Colonic mucosa (tissue), 4 donors: ENCODE results near the gene HAO2. TPM values are rescaled to one million over a fixed set of nuclear protein-coding genes. Genes with fewer than 3 reads are reported as not detected.
"Not testable (repeated sequence)": the region's sequence is repeated elsewhere in the genome, so short reads cannot be mapped to it uniquely, and the experiment has no call there.

Experiments
- DNase-seq: peaks from one replicate; pipeline ENCODE4 v3.0.0-alpha.2; 2020
- H3K27ac ChIP-seq: fragments of 200-600 bp; one replicate; pipeline ENCODE4 v1.8.0; 2021
- H3K27me3 ChIP-seq: fragments of 200-600 bp; one replicate; pipeline ENCODE4 v1.8.0; 2021
- H3K36me3 ChIP-seq: fragments of 200-600 bp; one replicate; pipeline ENCODE4 v1.8.0; 2021
- H3K4me1 ChIP-seq: fragments of 200-600 bp; one replicate; pipeline ENCODE4 v1.8.0; 2021; ENCODE audit warnings: mild to moderate bottlenecking
- H3K4me3 ChIP-seq: fragments of 200-600 bp; one replicate; pipeline ENCODE4 v1.8.0; 2021
- H3K9ac ChIP-seq, 2 donors: one replicate each; pipeline ENCODE4 v1.7.0; 2013; ENCODE audit warnings: control low read depth in 2 of 2, low read depth in 2 of 2, low read length in 2 of 2
- H3K9me3 ChIP-seq: fragments of 200-600 bp; one replicate; pipeline ENCODE4 v1.8.0; 2021
- intact Hi-C: fragments of 100-400 bp; cut with DNase I; formaldehyde crosslinking; loops from one replicate; pipeline ENCODE4 v1.14.1; 2022
- total RNA-seq, 2 donors: library from RNA; stranded (reverse); fragmentation: NEBNext Ultra II Directional in 1 of 2; extraction: Animal tissue kit (Norgen Biotek cat#: 25700) in 1 of 2; gene quantifications; one replicate each; pipeline ENCODE4 v1.2.1, GENCODE V29; 2021
- TF ChIP-seq, protein P1 (sequence below): fragments of 200-600 bp; IDR thresholded peaks from one replicate; pipeline ENCODE4 v1.8.0; 2022; ENCODE audit warnings: antibody characterized with exemption, mild to moderate bottlenecking
- donor health status: healthy.
- donor health status: DM: no; HTN: no; CAD: no.
- donor health status: DM: no; HTN: no; CAD: no.

The HAO2 gene
- total RNA-seq, 2 donors from 2014 or later = not detected

DNA sequence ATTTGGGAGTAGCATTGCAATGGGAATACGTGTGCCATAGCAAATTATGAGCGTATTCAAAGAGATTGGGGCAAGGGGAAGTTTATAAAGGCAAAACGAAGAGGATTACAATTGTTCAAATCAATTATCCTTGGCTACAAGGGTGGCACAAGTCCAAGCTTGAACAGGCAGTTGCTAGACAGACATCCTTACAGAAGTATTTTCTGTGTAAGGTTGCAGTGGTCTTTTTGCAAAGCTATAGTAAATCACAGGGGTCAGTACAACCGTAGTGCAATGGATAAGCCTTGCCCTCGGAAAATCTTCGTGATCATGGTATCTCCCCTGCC, 37.4 kb upstream of the HAO2 start:
- Histone ChIP-seq H3K27me3 (no peaks in the 10 kb centered on the region), H3K4me1 (peaks cover 5% of the 10 kb centered on the region), H3K36me3 (no peaks in the 10 kb centered on the region), H3K9ac (no peak overlapping the region), H3K27ac (no peak overlapping the region), H3K9me3 (no peaks in the 10 kb centered on the region), H3K4me3 (no peak overlapping the region)
- TF ChIP-seq, protein P1, sequence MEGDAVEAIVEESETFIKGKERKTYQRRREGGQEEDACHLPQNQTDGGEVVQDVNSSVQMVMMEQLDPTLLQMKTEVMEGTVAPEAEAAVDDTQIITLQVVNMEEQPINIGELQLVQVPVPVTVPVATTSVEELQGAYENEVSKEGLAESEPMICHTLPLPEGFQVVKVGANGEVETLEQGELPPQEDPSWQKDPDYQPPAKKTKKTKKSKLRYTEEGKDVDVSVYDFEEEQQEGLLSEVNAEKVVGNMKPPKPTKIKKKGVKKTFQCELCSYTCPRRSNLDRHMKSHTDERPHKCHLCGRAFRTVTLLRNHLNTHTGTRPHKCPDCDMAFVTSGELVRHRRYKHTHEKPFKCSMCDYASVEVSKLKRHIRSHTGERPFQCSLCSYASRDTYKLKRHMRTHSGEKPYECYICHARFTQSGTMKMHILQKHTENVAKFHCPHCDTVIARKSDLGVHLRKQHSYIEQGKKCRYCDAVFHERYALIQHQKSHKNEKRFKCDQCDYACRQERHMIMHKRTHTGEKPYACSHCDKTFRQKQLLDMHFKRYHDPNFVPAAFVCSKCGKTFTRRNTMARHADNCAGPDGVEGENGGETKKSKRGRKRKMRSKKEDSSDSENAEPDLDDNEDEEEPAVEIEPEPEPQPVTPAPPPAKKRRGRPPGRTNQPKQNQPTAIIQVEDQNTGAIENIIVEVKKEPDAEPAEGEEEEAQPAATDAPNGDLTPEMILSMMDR = no peak
- no peak for DNase-seq
- intact Hi-C loops = no loop called here

DNA sequence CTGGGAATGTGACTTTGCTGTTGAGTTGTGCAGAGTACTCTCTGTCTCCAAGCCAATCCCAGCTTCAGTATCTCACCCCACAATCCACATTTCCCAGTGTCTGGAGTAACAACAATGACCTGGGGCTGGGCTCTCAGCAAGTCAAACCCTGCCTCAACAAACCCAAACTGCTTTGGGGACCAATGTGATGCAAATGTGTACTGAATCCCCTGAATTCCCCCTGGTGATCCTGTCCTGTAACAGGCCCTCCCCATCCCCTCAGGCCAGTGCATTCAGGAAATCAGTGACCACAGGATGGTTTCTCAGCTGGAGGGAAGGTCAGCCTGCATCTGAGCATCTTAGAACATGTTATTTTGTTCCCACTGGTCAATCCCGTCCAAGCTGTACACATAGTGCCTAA, 36.7 kb upstream of the HAO2 start:
- no peak for DNase-seq
- Histone ChIP-seq H3K4me3 (no peak overlapping the region), H3K27me3 (no peaks in the 10 kb centered on the region), H3K36me3 (no peaks in the 10 kb centered on the region), H3K9me3 (no peaks in the 10 kb centered on the region), H3K27ac (no peak overlapping the region), H3K4me1 (peaks cover 5% of the 10 kb centered on the region), H3K9ac (no peak overlapping the region)
- intact Hi-C loops = no loop called here
- TF ChIP-seq, protein P1 = no peak

GRCh38 chr1:119332622-119333021, 36.0 kb upstream of the HAO2 start:
- no peaks in the 10 kb centered on the region for H3K9me3 ChIP-seq
- TF ChIP-seq, protein P1 = no peak
- DNase-seq = no peak
- H3K9ac ChIP-seq = no peak overlapping the region
- intact Hi-C loops = no loop called here
- H3K4me3 ChIP-seq = no peak overlapping the region
- no peak overlapping the region for H3K27ac ChIP-seq
- no peaks in the 10 kb centered on the region for H3K27me3 ChIP-seq
- peaks cover 3% of the 10 kb centered on the region for H3K4me1 ChIP-seq
- no peaks in the 10 kb centered on the region for H3K36me3 ChIP-seq

GRCh38 chr1:119333163-119333896, 35.3 kb upstream of the HAO2 start:
- TF ChIP-seq, protein P1 = no peak
- Histone ChIP-seq H3K9me3 (no peaks in the 10 kb centered on the region), H3K36me3 (no peaks in the 10 kb centered on the region), H3K4me3 (no peak overlapping the region), H3K27me3 (no peaks in the 10 kb centered on the region), H3K27ac (no peak overlapping the region), H3K4me1 (no peaks in the 10 kb centered on the region), H3K9ac (no peak overlapping the region)
- DNase-seq = no peak
- intact Hi-C loops = no loop called here

DNA sequence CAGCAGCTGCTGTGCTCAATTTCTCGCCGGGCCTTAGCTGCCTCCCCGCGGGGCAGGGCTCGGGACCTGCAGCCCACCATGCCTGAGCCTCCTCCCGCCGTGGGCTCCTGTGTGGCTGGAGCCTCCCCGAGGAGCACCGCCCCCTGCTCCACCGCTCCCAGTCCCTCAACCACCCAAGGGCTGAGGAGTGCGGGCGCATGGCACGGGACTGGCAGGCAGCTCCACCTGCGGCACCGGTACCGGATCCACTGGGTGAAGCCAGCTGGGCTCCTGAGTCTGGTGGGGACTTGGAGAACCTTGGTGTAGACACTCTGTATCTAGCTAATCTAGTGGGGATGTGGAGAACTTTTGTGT, 34.7 kb upstream of the HAO2 start:
- DNase-seq, H3K27ac ChIP-seq, H3K36me3 ChIP-seq, H3K9ac ChIP-seq, H3K4me3 ChIP-seq, intact Hi-C loops, H3K27me3 ChIP-seq, H3K9me3 ChIP-seq, H3K4me1 ChIP-seq: not testable (repeated sequence)

DNA sequence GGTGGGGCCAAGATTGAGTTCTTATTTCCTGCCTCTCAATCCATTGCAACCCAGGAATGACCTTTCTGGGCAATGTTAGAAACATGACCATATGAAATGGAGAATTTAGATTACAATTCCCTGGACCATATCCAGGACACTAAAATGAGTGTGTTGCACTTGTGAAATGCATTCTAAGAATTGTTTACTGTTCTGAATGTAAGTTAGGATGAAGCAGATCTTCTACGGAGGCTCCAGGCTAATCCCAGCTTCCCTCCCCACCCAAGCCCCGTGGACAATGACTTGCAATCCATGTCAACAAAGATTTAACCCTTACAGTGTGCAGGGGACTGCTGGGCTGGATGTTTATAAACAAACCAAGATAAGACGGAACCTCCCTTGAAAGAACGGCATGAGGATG, 31.7 kb upstream of the HAO2 start:
- no peak for DNase-seq
- no peaks in the 10 kb centered on the region for H3K9me3 ChIP-seq
- no peaks in the 10 kb centered on the region for H3K36me3 ChIP-seq
- H3K4me1 ChIP-seq = no peaks in the 10 kb centered on the region
- intact Hi-C loops = no loop called here
- no peak overlapping the region for H3K27ac ChIP-seq
- TF ChIP-seq, protein P1 = no peak
- H3K4me3 ChIP-seq = no peak overlapping the region
- H3K9ac ChIP-seq = no peak overlapping the region
- no peaks in the 10 kb centered on the region for H3K27me3 ChIP-seq
